HG02938 (cell line): ENCODE results near the gene GABRB2.

ENCODE experiments used
- ATAC-seq: cut with Tn5 transposase; IDR thresholded peaks from one replicate; pipeline ENCODE4 v1.9.1; 2021; ENCODE audit warnings: mild to moderate bottlenecking, moderate library complexity; ENCODE audit not compliant: unreplicated experiment

Gene GABRB2

GRCh38 chr5:161481922-161482321 lies 64.6 kb downstream of the GABRB2 start:
- ATAC-seq, result peak; percentile 56

- no peak for ATAC-seq
These were observed 75.1 kb downstream of the GABRB2 start for GRCh38 chr5:161471211-161471950.

GRCh38 chr5:161467703-161468102 lies 78.8 kb downstream of the GABRB2 start:
- ATAC-seq, result no peak

DNA sequence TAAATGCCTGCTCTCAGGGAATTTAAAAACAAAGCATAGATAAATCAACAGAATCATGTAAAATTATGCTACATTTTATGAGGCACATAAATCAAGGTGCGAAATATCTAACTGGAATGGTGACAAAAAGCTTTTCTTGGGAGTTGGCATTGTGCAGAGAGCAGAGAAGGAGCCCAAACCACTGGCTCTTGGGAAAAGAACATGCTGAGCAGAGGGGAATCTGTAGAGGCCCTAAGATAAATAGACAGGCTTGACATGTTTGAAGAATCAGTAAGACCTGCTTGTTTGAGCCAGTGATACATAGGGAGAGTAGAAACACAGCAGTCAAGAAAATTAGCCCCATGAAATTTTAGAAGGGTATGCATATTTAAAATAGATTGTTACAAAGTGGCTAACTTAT lies 85.8 kb downstream of the GABRB2 start:
- no peak for ATAC-seq

DNA sequence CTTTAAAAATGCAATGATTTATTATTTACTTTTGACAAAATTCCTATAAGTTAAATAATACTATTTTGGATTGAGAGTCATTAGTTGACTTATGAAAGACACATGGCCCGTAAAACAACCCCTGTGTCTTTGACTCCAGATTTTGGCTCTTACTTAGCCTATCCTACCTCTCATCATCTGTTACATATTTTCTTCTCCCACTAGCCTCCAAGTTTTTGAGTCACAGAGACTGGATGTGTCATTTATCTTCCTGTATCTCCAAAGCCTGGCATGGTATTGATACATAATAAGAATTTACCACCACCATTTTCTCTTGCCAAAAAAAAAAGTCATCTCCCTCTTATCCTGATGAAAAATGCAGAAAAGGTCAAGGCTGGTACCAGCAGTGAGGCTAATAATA lies 99.9 kb downstream of the GABRB2 start:
- no peak for ATAC-seq

DNA sequence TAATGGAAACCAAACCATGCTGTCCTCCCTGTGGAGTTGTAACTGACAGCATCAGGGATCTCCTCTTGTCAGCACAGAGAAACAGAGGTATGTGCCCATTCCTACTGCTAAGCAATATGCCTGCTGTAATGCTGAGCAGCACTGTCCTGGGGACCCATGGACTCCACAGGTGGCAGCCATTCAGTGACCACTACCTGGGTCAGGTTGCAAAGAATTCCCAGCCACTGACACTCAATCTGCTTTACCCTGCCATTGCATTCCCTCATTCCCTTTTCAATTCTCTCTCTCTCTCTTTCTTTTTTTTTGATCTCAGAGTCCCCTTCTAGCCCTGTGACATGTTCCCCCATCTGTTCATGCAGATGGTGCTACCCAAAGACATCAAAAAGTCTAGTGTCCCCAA lies 104.1 kb downstream of the GABRB2 start:
- no peak for ATAC-seq

- no peak for ATAC-seq
These were observed 113.7 kb downstream of the GABRB2 start for GRCh38 chr5:161432798-161433197.

DNA sequence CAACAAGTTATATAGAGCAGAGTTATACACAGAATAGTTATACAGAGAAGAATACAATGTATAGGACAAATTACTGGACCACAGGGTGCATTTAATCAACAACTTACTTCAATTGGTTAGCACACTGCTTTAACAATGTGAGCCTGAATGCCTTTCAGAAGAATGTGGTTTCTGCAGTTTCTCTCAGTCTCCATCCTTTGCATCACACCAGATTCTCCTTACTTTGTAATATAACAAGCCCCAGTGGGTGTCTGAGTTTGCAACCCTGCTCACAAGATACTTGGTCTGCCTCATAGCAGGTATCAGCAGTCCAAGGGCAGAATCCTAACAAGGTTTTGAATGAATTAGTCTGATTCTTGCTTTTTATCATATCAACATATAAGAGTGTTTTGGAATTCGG lies 114.6 kb downstream of the GABRB2 start:
- no peak for ATAC-seq

- no peak for ATAC-seq
These were observed 125.5 kb downstream of the GABRB2 start for GRCh38 chr5:161421067-161421466.

DNA sequence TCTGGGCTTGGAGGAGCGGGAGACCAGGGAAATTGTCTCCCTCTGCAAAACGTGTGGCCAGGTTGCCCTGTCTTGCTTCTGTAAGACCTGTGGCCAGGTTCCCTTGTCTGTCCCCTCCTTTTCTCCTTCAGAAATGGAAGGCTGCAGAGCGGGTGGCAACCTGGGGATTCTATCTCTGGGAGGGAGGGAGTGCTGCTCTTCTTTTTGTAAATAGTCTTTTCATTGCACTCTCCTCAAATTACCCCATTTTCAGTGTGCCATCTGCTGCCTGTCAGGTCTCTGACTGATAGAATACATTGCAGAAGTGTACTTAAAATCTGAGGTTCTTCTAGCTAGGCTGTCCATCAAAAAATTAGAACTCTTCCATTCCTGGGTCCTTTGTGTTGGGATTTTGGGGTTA lies 126.0 kb downstream of the GABRB2 start:
- no peak for ATAC-seq

- no peak for ATAC-seq
These were observed 131.6 kb downstream of the GABRB2 start for GRCh38 chr5:161414896-161415295.

GRCh38 chr5:161414037-161414436 lies 132.5 kb downstream of the GABRB2 start:
- no peak for ATAC-seq

DNA sequence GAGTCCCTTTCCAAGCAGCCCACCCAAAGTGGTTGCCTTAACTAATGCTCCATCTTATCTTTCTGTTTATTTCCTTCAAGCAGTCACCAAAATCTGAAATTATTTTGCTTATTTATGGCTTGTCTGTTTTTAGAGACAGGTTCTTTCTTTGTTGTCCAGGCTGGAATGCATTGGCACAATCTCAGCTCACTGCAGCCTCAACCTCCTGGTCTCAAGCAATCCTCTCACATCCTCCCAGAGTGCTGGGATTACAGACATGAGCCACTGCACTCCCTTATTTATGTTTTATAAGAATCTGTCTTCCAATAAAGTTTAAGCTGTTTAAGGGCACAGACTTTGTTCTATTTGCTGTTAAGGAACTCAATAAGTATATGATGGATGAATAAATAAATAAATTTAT lies 133.7 kb downstream of the GABRB2 start:
- ATAC-seq, result no peak

DNA sequence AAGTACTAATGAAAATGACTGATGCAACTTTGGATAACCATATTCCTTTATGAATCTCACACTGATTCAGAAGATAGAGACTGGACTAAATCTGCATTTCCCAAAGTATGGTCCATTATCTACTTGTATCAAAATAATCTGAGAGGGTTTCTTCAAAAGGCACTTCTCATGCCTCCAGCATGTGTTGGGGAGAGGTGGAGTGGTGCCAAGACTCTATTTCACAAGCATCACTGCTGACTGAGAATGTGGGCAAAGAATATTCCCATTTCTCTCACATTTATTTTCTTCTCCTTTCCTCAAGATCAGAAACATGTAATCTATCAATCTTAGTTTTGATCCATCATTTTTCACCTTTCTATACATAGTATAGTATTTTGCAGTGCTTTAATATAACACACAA lies 135.4 kb downstream of the GABRB2 start:
- no peak for ATAC-seq

DNA sequence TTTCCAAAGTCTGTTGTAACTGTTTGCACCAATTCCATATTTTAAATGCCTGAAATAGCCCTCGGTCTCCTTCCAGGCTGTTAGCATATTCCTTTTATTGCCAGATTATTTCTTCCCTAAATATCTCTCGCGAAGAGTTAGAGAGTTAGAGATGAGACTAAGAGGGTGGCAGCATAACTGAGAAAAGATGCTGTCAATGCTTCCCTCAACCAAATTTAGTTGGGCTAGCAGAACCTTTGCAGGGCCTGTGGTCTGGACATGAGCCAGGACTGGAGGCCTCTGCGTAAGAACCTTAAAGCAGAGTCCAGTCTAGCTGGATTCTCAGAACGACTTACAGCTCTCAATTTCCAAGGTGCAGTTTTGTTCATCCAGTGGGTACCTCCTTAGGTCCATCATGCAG lies 135.9 kb downstream of the GABRB2 start:
- no peak for ATAC-seq

DNA sequence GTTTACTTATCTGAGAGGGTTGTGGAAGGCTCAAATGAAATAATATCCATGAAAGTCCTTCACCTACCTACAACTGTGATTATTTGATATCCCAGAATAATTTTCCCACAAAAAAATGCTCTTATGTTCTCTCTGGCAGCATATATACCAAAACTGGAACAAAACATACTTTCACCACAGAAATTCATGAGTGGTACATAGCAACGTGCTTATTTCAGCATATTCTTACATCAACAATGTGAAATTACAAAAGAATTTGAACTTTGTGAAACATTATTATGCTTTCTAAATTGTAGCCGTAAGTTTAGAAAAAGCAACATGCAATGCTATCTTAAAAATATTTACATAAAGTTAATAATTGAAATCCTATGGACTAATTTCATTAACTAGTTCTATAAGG lies 137.1 kb downstream of the GABRB2 start:
- ATAC-seq, result no peak

DNA sequence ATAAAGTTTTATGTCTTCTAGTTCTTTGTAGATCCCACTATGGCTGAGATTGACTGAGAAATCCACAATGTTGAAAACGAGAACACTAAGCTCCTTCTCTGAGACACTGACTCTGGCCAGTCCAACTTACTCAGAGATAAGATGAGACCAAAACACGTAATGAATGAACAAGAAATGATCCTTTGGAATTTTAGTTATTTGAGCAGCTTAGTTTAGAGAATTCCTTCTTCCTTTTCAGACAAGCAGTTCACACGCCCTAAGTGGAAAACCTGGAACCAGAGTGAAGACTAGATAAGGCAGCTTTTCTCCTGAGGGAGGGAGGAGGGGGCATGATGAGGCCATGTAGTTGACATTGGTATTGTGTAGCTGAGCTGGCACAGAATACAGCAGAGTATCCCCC lies 139.6 kb downstream of the GABRB2 start:
- no peak for ATAC-seq

DNA sequence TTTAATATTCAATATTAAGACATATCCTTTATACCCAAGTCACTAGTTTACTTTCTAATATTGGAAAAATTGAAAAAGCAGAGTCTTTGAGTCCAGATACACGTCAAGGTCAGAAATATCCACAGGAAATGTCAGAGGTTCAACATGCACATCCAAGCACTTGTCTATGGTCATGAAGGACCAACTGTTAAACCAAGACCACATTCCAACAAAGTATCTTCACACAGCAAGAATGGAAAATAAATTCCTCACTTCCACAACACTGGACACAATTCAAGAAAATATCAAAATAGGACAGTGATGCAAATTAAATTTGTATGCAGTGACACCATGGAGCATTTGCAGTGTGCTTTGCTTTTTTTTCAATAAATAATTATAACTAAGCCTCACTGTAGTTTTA lies 142.5 kb downstream of the GABRB2 start:
- ATAC-seq, result no peak

- ATAC-seq, result no peak
These were observed 143.4 kb downstream of the GABRB2 start for GRCh38 chr5:161403121-161403520.

GRCh38 chr5:161400583-161400982 lies 145.9 kb downstream of the GABRB2 start:
- no peak for ATAC-seq

- no peak for ATAC-seq
These were observed 146.4 kb downstream of the GABRB2 start for GRCh38 chr5:161399996-161400562.

DNA sequence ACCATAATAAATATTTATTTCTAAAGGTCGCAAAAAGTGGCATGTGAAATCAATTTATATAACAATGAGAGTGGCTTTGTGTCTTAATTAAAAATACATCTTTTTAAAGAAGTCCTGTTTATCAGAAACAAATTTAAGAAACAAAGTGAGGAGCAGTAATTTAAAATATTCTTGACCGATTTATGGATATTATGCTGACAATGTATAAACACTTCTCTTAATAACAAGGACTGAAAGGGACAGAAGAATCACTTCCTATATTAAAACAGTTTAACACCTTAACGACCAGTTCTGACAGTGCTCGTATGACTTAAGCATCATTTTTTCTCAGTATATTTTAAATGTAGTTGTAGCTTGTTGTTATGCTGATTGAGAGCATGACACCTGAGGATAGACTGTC lies 149.1 kb downstream of the GABRB2 start:
- no peak for ATAC-seq

DNA sequence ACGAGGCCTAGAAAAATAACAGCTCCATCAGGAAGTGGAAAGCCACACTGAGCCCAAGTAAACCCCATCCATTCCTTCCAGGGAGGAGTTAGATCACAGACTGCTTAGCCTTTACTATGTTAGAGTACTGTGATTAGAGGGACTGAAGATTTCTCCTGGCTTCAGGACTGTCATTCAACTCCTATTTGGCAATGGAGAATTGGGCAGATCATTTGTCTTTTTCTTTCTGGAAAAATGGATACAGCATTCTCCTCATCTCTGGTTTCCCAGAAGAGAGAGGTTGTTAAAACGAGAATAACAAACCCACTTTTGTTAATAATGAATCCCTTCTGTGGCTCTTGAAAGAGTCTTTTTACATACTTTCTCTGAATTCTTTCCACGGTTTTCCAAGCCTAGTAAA lies 150.4 kb downstream of the GABRB2 start:
- ATAC-seq, result no peak
